B cell (primary cell): ENCODE data around the gene FBRS.

Experiments
- CTCF ChIP-seq: fragments of 200-600 bp; IDR thresholded peaks from one replicate; pipeline ENCODE4 v1.8.0; 2022; ENCODE audit warnings: antibody characterized with exemption, mild to moderate bottlenecking
- EZH2 ChIP-seq: IDR thresholded peaks from 2 replicates; pipeline ENCODE4 v1.6.1; 2012; ENCODE audit warnings: borderline replicate concordance, low read depth, mild to moderate bottlenecking, moderate library complexity, low read length; ENCODE audit not compliant: insufficient read depth, poor library complexity, severe bottlenecking

- TF ChIP-seq CTCF (no peak), EZH2 (no peak)
Observed at GRCh38 chr16:30668393-30668792, 10.2 kb downstream of the FBRS start.
